HepG2 (cell line): ENCODE results near the gene BMPR2. TPM values are rescaled to one million over a fixed set of nuclear protein-coding genes. Genes with fewer than 3 reads are reported as not detected.

ENCODE experiments used
- ARNT ChIP-seq: fragments of 450-650 bp; IDR thresholded peaks from 2 replicates; pipeline ENCODE4 v1.6.1; 2017
- FOXM1 ChIP-seq: sonication (generic); formaldehyde crosslinking; IDR thresholded peaks from 2 replicates; pipeline ENCODE4 v1.5.0; 2020; ENCODE audit warnings: missing genetic modification reagents
- HMG20B ChIP-seq: conservative IDR thresholded peaks from 2 replicates; pipeline ENCODE4 v1.6.1; 2016; ENCODE audit warnings: missing genetic modification reagents, missing compliant biosample characterization
- PRPF4 ChIP-seq: fragments of 200-400 bp; formaldehyde crosslinking; IDR thresholded peaks from 2 replicates; pipeline ENCODE4 v1.6.1; 2016; ENCODE audit warnings: low read length, low read depth; ENCODE audit not compliant: poor library complexity, severe bottlenecking
- STAT6 ChIP-seq: sonication (generic); formaldehyde crosslinking; IDR thresholded peaks from 2 replicates; pipeline ENCODE4 v1.4.0; 2020; ENCODE audit warnings: missing genetic modification reagents, mild to moderate bottlenecking, borderline replicate concordance
- TBP ChIP-seq: sonication (generic); formaldehyde crosslinking; IDR thresholded peaks from 2 replicates; pipeline ENCODE4 v1.5.0; 2020; ENCODE audit warnings: missing genetic modification reagents
- ZMYM3 ChIP-seq: sonication (generic); formaldehyde crosslinking; IDR thresholded peaks from 2 replicates; pipeline ENCODE4 v1.5.1; 2020; ENCODE audit warnings: mild to moderate bottlenecking, missing genetic modification reagents
- ZNF615 ChIP-seq: sonication (generic); formaldehyde crosslinking; IDR thresholded peaks from 2 replicates; pipeline ENCODE4 v1.5.0; 2020; ENCODE audit warnings: mild to moderate bottlenecking, missing genetic modification reagents, borderline replicate concordance
- ZNF703 ChIP-seq: sonication (generic); formaldehyde crosslinking; IDR thresholded peaks from 2 replicates; pipeline ENCODE4 v1.5.1; 2020; ENCODE audit warnings: missing genetic modification reagents, mild to moderate bottlenecking, moderate library complexity, borderline replicate concordance
- ZNF788 ChIP-seq: sonication (generic); formaldehyde crosslinking; IDR thresholded peaks from 2 replicates; pipeline ENCODE4 v1.5.0; 2020; ENCODE audit warnings: mild to moderate bottlenecking, missing genetic modification reagents, borderline replicate concordance
- polyA plus RNA-seq, 8 experiments: library from polyadenylated mRNA; depleted of rRNA in 3 of 8; stranded (reverse) in 7 of 8; unstranded in 1 of 8; fragments of >200 nt; fragmentation: Illumina TruSeq in 4 of 8; extraction: Trizol in 4 of 8; gene quantifications; 2 replicates each; pipeline versions ENCODE4 v1.2.1 to v1.2.3, GENCODE V29; 2011 to 2016; ENCODE audit warnings: low read depth in 4 of 8, missing spikeins in 1 of 8, mixed read lengths in 1 of 8; ENCODE audit not compliant: insufficient read depth in 1 of 8
- total RNA-seq, 5 experiments: library from RNA; depleted of rRNA; stranded (reverse); fragments of >200 nt; fragmentation: Illumina TruSeq; extraction: Trizol; gene quantifications; 2 replicates each; pipeline ENCODE4 v1.2.3, GENCODE V29; 2016; ENCODE audit warnings: low read depth in 1 of 5
- TF ChIP-seq, protein P1 (sequence below): sonication (generic); formaldehyde crosslinking; IDR thresholded peaks from 2 replicates; pipeline ENCODE4 v1.8.0; 2022; ENCODE audit warnings: mild to moderate bottlenecking, missing genetic modification reagents, moderate library complexity
- TF ChIP-seq, protein P2 (sequence below): sonication (generic); formaldehyde crosslinking; IDR thresholded peaks from 2 replicates; pipeline ENCODE4 v1.4.0; 2020; ENCODE audit warnings: missing genetic modification reagents
- TF ChIP-seq, protein P3 (sequence below): sonication (generic); formaldehyde crosslinking; IDR thresholded peaks from 2 replicates; pipeline ENCODE4 v1.4.0; 2020; ENCODE audit warnings: missing genetic modification reagents
- TF ChIP-seq, protein P4 (sequence below): sonication (generic); formaldehyde crosslinking; IDR thresholded peaks from 2 replicates; pipeline ENCODE4 v1.8.0; 2022; ENCODE audit warnings: mild to moderate bottlenecking, missing genetic modification reagents, borderline replicate concordance

BMPR2 gene
- total and polyA plus RNA-seq, 2 of the 13 experiments (the other 11 are each of a cell fraction or from before 2014, with no cell fraction given), result 5.5 to 10.3 TPM

- TF ChIP-seq, protein P1, sequence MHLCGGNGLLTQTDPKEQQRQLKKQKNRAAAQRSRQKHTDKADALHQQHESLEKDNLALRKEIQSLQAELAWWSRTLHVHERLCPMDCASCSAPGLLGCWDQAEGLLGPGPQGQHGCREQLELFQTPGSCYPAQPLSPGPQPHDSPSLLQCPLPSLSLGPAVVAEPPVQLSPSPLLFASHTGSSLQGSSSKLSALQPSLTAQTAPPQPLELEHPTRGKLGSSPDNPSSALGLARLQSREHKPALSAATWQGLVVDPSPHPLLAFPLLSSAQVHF, result no peak
- TF ChIP-seq ZNF788 (CRISPR knock-in tag), result peak; percentile 78; the same call in 1 of the 2 replicates
- no peak for TF ChIP-seq ZNF615
- no peak for TF ChIP-seq STAT6 (CRISPR knock-in tag)
- TF ChIP-seq TBP (CRISPR knock-in tag), result no peak
- TF ChIP-seq ZNF703 (CRISPR knock-in tag), result no peak
- TF ChIP-seq, protein P2, sequence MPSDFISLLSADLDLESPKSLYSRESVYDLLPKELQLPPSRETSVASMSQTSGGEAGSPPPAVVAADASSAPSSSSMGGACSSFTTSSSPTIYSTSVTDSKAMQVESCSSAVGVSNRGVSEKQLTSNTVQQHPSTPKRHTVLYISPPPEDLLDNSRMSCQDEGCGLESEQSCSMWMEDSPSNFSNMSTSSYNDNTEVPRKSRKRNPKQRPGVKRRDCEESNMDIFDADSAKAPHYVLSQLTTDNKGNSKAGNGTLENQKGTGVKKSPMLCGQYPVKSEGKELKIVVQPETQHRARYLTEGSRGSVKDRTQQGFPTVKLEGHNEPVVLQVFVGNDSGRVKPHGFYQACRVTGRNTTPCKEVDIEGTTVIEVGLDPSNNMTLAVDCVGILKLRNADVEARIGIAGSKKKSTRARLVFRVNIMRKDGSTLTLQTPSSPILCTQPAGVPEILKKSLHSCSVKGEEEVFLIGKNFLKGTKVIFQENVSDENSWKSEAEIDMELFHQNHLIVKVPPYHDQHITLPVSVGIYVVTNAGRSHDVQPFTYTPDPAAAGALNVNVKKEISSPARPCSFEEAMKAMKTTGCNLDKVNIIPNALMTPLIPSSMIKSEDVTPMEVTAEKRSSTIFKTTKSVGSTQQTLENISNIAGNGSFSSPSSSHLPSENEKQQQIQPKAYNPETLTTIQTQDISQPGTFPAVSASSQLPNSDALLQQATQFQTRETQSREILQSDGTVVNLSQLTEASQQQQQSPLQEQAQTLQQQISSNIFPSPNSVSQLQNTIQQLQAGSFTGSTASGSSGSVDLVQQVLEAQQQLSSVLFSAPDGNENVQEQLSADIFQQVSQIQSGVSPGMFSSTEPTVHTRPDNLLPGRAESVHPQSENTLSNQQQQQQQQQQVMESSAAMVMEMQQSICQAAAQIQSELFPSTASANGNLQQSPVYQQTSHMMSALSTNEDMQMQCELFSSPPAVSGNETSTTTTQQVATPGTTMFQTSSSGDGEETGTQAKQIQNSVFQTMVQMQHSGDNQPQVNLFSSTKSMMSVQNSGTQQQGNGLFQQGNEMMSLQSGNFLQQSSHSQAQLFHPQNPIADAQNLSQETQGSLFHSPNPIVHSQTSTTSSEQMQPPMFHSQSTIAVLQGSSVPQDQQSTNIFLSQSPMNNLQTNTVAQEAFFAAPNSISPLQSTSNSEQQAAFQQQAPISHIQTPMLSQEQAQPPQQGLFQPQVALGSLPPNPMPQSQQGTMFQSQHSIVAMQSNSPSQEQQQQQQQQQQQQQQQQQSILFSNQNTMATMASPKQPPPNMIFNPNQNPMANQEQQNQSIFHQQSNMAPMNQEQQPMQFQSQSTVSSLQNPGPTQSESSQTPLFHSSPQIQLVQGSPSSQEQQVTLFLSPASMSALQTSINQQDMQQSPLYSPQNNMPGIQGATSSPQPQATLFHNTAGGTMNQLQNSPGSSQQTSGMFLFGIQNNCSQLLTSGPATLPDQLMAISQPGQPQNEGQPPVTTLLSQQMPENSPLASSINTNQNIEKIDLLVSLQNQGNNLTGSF (CRISPR knock-in tag), result no peak
- no peak for TF ChIP-seq ARNT
- TF ChIP-seq, protein P3, sequence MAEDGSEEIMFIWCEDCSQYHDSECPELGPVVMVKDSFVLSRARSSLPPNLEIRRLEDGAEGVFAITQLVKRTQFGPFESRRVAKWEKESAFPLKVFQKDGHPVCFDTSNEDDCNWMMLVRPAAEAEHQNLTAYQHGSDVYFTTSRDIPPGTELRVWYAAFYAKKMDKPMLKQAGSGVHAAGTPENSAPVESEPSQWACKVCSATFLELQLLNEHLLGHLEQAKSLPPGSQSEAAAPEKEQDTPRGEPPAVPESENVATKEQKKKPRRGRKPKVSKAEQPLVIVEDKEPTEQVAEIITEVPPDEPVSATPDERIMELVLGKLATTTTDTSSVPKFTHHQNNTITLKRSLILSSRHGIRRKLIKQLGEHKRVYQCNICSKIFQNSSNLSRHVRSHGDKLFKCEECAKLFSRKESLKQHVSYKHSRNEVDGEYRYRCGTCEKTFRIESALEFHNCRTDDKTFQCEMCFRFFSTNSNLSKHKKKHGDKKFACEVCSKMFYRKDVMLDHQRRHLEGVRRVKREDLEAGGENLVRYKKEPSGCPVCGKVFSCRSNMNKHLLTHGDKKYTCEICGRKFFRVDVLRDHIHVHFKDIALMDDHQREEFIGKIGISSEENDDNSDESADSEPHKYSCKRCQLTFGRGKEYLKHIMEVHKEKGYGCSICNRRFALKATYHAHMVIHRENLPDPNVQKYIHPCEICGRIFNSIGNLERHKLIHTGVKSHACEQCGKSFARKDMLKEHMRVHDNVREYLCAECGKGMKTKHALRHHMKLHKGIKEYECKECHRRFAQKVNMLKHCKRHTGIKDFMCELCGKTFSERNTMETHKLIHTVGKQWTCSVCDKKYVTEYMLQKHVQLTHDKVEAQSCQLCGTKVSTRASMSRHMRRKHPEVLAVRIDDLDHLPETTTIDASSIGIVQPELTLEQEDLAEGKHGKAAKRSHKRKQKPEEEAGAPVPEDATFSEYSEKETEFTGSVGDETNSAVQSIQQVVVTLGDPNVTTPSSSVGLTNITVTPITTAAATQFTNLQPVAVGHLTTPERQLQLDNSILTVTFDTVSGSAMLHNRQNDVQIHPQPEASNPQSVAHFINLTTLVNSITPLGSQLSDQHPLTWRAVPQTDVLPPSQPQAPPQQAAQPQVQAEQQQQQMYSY (CRISPR knock-in tag), result no peak
- TF ChIP-seq PRPF4, result no peak
- TF ChIP-seq FOXM1, result no peak
- no peak for TF ChIP-seq HMG20B
- TF ChIP-seq, protein P4, sequence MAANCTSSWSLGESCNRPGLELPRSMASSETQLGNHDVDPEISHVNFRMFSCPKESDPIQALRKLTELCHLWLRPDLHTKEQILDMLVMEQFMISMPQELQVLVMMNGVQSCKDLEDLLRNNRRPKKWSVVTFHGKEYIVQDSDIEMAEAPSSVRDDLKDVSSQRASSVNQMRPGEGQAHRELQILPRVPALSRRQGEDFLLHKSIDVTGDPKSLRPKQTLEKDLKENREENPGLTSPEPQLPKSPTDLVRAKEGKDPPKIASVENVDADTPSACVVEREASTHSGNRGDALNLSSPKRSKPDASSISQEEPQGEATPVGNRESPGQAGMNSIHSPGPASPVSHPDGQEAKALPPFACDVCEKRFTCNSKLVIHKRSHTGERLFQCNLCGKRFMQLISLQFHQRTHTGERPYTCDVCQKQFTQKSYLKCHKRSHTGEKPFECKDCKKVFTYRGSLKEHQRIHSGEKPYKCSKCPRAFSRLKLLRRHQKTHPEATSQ, result no peak
- peak; percentile 84 for TF ChIP-seq ZMYM3
Measured at GRCh38 chr2:202588647-202589581, 212.8 kb downstream of the BMPR2 start (continued).
